ENCODE data around the gene HRH3. TPM values are rescaled to one million over a fixed set of nuclear protein-coding genes. Genes with fewer than 3 reads are reported as not detected.

The HRH3 gene
- total RNA-seq, 1 experiment from 2014 or later, result 1.8 TPM

DNA sequence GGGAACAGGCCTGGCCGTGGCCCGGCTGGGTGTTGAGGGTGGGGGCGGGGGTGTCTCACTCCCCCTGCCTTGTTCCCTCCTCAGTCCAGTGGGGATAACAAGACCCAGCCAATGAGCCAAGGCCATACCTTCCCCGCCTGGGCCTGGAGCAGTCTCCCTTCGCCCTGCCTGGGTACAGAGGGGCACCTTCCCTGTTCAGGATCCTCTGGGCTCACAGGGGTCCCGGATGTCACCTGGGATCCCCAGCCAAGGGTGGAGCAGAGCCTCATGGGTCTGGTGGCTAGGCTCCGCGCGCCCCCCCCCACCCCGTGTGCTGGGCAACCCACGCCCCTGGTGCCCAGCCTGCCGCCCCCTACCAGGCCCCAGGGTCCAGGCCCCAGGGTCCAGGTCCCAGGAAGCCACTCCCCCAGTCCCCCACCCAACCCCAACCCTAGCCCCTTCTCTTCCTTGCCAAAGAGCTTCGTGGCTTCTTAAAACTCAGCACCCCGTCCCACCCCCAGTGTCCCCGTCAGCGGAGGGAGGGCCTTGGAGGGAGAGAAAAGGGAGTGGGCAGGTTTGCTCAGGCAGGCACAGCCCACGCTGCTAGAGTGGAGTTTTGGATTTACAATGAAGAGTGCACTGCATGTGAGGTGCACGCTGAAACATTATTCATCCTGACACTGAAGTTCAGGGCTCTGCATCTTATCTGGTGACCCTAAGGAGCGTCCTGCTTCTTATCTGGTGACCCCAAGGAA is 11.8 kb downstream of the HRH3 start:
- Histone ChIP-seq H4K20me1 (ENCODE audit: control insufficient read depth, insufficient read depth, insufficient read length) (no peaks in the 10 kb centered on the region), H2AK5ac (ENCODE audit: insufficient read length, low read length) (no peak overlapping the region), H3K4ac (ENCODE audit: low read depth, low read length) (no peak overlapping the region), H3K23ac (ENCODE audit: insufficient read length, low read depth, low read length) (no peak overlapping the region), H3T11ph (ENCODE audit: low read length) (no peak overlapping the region), H2BK12ac (ENCODE audit: insufficient read length, low read depth, low read length) (no peak overlapping the region), H3K79me1 (ENCODE audit: insufficient read depth, low read depth, low read length, poor library complexity, severe bottlenecking) (no peaks in the 10 kb centered on the region), H2BK5ac (ENCODE audit: insufficient read length, low read length) (no peak overlapping the region), H3K56ac (ENCODE audit: insufficient read length, low read depth, low read length) (no peak overlapping the region), H2BK120ac (ENCODE audit: low read depth, low read length, poor library complexity, severe bottlenecking) (no peak overlapping the region), H2BK20ac (ENCODE audit: low read depth, low read length, poor library complexity, severe bottlenecking) (no peak overlapping the region), H3K79me2 (ENCODE audit: insufficient read depth, low read length) (no peaks in the 10 kb centered on the region), H4K91ac (ENCODE audit: insufficient read length, low read depth, low read length) (no peak overlapping the region), H3K14ac (ENCODE audit: insufficient read depth, low read length) (no peak overlapping the region), H3K9me3 (ENCODE audit: control insufficient read depth, low read depth, low read length) (no peaks in the 10 kb centered on the region), H3K27me3 (ENCODE audit: insufficient read depth, low read length) (no peaks in the 10 kb centered on the region), H3K4me2 (ENCODE audit: insufficient read depth, insufficient read length, low read length) (no peak overlapping the region), H3K4me1 (ENCODE audit: insufficient read depth, low read length) (no peaks in the 10 kb centered on the region), H3K18ac (ENCODE audit: insufficient read length, low read depth, low read length) (no peak overlapping the region), H4K5ac (ENCODE audit: insufficient read length, low read depth, low read length) (no peak overlapping the region), H3K27ac (ENCODE audit: insufficient read length, low read depth, low read length) (no peak overlapping the region), H2BK15ac (ENCODE audit: low read depth, low read length) (no peak overlapping the region), H3K23me2 (ENCODE audit: insufficient read length, low read depth, low read length, poor library complexity, severe bottlenecking) (no peaks in the 10 kb centered on the region), H4K8ac (replicated peaks; ENCODE audit: insufficient read length, low read depth, low read length) (no peak overlapping the region), H3K9ac (ENCODE audit: extremely low read depth, insufficient read length, low read length) (no peak overlapping the region), H2AFZ (ENCODE audit: low read length) (no peak overlapping the region)
- peaks cover 3% of the 10 kb centered on the region; the same call in 1 of the 2 replicates for H3K27me3 Mint-ChIP-seq (ENCODE audit: low read depth)
- H3K4me1 Mint-ChIP-seq, result peaks cover 4 to 10% of the 10 kb centered on the region in 2 experiments
- peaks cover 0 to 4% (median 4%) of the 10 kb centered on the region in 3 experiments; a peak in 5 of 7 replicates for H3K36me3 Mint-ChIP-seq (ENCODE audit: insufficient read depth in 1 of 3, low read depth in 3 of 3)
- H3K27ac Mint-ChIP-seq, result peak overlapping the region in 1 of 3 experiments; percentile 44; a peak in 1 of 7 replicates
- H3K9me3 Mint-ChIP-seq, result no peaks in the 10 kb centered on the region
- H3K4me3 Mint-ChIP-seq, result no peak overlapping the region
- WGBS (ENCODE audit: extremely low coverage, insufficient read length, low lambda C conversion rate), result no CpG with 5 or more reads among the region's 19 CpGs
- TF ChIP-seq CTCF (conservative IDR thresholded peaks at IDR 0.05), result no peak
- DNase-seq, result no peak
